GM19438 (cell line): ENCODE results near the gene FAM168B.
A peak's percentile ranks its signal among the peaks of the same experiment; 100 is the strongest.
"Not testable (repeated sequence)": the region's sequence is repeated elsewhere in the genome, so short reads cannot be mapped to it uniquely, and the experiment has no call there.

Experiments
- ATAC-seq: cut with Tn5 transposase; IDR thresholded peaks from one replicate; pipeline ENCODE4 v1.9.1; 2021; ENCODE audit warnings: low read depth; ENCODE audit not compliant: unreplicated experiment

The FAM168B gene

DNA sequence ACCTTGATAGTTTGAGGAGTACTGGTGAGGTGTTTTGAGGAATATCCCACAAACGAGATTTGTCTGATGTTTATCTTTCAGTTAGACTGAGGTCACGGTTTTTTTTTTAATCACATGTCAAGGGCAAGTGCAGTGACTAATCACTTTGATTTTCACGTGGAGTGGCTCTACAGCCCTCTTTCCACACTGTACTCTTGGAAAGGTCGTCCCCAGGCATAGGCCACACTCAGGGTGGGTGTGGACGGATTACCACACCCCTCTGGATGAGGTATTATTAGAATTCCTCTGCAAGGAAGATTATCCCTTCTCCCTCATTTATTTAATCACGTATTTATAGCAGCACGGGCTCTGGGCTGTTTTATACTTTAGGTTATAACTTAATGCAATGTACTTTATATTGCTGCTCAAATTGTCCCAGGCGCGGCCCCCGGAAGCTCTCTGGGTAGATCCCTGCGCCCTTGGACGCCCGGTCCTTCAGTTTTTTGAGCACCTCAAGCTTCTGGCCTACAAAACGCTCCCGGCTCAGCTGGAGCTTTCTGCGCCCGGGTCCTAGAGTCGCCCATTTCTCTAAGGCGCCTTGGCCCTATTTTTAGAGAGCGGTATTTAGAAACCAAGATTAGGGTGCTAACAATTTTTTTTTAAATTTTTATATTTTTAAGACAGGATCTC is 11.4 kb upstream of the FAM168B start:
- peak; percentile 68 for ATAC-seq

DNA sequence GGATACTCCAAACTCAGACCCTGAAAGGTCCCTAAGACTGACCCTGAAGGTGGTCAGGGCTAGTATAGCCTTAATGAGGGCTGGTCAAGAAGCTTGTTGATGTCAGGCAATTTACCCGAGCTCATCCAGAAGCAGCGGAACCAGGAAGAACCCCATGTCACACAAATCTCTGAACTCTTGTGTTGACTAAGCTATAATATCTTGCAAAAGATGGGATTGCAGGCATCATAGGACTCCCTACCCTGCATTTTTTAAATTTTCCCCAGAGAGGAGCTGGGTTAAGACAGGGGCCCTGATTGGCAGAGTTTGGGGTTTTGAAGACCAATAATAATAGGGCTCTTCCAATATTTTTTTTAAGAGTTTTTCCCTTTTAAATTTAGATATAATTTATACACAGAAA is 9.9 kb upstream of the FAM168B start:
- ATAC-seq, result no peak

- no peak for ATAC-seq
Observed at GRCh38 chr2:131094463-131095281, 1.4 kb upstream of the FAM168B start.

DNA sequence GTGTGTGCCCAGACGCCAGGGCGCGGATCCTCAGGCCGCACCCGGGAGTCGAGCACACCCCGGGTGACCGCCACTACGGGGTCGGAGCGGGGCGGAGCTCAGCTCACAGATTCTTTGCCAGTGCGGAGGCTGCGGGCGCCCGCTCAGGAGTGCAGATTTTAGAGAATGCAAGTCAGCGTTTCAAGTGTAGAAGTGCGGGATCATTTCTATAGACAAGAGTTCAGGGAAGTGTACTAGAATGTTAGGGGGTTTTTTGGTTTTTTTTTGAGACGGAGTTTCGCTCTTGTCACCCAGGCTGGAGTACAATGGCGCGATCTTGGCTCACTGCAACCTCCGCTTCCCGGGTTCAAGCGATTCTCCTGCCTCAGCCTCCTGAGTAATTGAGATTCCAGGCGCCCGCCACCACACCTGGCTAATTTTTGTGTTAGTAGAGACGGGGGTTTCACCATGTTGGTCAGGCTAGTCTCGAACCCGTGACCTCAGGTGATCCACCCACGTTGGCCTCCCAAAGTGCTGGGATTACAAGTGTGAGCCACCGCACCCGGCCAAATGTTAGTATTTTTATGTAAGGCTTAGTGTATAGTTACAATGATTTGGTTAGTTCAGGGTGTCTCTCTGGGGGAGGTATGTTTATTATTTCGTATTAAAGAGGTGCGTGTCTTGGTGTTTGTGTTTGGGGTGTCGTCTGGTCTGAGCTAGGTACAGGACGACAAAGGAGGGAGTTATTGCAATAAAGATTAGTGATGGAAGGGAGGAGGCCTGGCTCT is 619 bp upstream of the FAM168B start:
- ATAC-seq, result peak; percentile 67

GRCh38 chr2:131092458-131093005 is 728 bp downstream of the FAM168B start:
- no peak for ATAC-seq

- no peak for ATAC-seq
Observed at GRCh38 chr2:131085646-131086045, 7.6 kb downstream of the FAM168B start.

- ATAC-seq, result no peak
Observed at GRCh38 chr2:131081190-131081589, 12.1 kb downstream of the FAM168B start.

GRCh38 chr2:131079931-131080330 is 13.3 kb downstream of the FAM168B start:
- not testable (repeated sequence) for ATAC-seq

DNA sequence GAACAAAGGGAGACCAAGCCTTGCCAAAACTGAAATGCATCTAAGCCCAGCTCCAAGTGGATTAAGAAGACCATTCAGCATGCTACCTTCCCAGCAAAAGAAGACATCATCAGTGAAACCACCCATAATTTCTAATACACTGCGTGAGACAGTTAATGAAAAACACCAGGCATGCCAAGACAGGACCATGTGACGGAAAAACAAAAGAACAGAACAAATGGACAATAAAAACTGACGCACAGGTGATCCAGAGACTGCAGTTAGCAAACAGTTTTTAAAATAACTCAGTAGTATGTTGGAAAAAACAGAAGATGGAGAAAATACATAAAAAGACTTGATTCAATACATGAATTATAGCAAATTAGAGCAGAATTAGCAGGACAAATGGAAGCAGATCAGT is 15.3 kb downstream of the FAM168B start:
- no peak for ATAC-seq

DNA sequence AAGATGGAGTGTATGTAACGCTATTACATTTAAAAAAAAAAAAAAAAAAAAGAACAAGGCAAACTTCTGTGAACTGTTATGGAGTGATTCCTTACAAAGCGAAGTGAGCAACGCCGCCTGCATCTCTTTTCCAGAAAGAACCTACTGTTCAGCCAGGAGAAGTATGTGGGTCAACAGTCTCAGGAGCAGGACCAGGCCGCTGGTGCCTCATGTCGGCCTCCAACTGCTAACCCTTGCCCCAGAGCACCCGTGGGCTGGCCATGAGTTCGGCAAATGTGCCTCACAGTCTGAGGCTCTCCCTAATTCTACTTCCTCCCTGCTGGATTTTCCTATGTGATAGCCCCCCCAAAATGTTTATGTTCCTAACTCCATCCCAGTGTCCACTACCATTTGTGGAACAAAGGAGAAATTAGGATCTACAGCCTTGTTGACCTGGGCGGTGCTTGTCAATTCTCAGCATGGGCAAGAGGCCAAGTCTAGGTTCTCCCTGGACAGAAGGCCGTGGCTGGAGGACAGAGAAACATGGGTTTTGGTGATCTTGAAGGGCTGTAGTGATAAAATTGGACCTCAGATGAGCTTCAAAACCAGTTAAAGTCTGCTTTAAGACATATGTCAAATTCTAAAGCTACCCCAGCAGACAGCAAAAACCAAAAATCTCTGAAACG is 15.9 kb downstream of the FAM168B start:
- ATAC-seq, result no peak

- ATAC-seq, result no peak
Observed at GRCh38 chr2:131076707-131077106, 16.6 kb downstream of the FAM168B start.

DNA sequence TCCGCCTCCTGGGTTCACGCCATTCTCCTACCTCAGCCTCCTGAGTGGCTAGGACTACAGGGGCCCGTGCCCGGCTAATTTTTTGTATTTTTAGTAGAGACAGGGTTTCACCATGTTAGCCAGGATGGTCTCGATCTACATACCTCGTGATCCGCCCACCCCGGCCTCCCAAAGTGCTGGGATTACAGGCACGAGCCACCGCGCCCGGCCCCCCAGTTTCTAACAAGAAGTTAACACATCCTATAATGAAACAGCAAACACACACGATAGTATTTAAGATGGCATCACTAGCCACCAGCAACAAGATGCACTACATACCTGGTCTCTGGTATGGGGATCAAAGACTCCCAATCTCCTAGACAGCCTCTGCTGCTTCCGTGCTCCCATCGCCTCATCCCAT is 17.7 kb downstream of the FAM168B start:
- ATAC-seq, result not testable (repeated sequence)

DNA sequence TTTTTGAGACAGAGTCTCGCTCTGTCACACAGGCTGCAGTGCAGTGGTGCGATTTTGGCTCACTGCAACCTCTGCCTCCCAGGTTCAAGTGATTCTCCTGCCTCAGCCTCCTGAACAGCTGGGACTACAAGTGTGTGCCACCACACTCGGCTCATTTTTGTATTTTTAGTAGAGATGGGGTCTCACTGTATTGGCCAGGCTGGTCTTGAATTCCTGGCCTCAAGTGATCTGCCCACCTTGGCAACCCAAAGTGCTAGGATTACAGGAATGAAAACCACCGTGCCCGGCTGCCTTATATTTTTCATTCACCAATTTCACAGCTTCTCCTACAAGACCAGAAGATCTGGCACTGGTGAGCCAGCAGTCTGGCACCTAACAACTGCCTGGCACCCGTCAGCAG is 25.1 kb downstream of the FAM168B start:
- ATAC-seq, result not testable (repeated sequence)

- no peak for ATAC-seq
Observed at GRCh38 chr2:131067465-131068125, 25.7 kb downstream of the FAM168B start.

GRCh38 chr2:131064589-131065512 is 28.4 kb downstream of the FAM168B start:
- ATAC-seq, result no peak

DNA sequence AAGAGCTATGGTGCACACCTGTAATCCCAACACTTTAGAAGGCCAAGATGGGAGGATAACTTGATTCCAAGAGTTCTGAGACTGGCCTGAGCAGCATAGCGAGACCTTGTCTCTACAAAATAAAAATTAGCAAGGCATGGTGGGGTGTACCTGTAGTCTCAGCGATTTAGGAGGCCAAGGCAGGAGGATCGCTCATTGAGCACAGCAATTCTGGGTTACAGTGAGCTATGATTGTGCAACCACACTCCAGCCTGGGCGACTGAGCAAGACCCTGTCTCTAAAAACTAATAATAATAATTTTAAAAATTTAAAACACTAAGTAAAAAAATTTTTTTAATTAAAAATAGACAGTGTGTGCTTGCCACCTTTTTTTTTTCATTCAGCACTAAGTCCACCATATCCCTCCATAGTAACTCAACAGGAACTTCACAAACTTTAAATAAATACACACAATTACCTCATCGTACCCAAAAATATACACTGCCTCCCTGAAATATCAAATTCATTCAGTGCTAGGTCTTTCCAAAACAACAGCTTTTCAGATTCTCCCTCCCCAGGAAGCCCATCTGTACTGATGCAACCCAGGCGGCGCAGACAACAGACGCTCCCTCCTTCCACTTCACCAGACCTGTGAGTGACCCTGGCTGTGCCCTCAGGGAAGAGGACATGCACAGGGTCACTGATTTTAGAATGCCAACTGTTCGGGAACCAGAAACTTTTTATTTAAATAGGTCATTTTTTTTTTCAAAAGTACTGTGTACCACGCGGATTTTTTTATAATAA is 29.6 kb downstream of the FAM168B start:
- no peak for ATAC-seq

DNA sequence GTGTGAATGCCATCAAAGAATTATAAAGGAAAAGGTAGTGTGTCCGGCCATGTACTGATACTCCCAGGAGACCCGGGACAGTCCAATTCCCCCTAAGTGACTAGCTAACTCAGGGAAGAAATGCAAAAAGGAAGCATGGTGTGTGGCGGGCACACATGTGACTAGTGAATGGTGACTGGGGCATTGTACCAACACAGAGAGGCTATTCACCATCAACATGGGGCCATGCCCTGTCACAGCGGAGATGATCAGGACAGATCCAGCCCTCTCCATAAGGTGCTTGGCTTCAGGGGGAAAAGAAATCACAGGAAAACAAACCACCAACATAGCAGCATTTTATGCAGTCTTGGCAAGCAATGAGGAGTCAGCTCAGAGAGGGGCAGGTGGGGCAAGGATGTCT is 34.3 kb downstream of the FAM168B start:
- no peak for ATAC-seq

- no peak for ATAC-seq
Observed at GRCh38 chr2:131058214-131058843, 34.9 kb downstream of the FAM168B start.
